H9 (cell line): ENCODE results near the gene ZNF12. TPM values are rescaled to one million over a fixed set of nuclear protein-coding genes. Genes with fewer than 3 reads are reported as not detected.

Experiments used
- DNase-seq: peaks from one replicate; pipeline ENCODE4 v3.0.0-alpha.2; 2017
- H2AFZ ChIP-seq: one replicate; pipeline ENCODE4 v1.6.1; 2013; ENCODE audit warnings: mild to moderate bottlenecking, low read length, control low read depth, moderate library complexity
- H2AK5ac ChIP-seq: 2 replicates; pipeline ENCODE4 v1.6.1; 2013; ENCODE audit warnings: low read length, control low read depth, mixed read lengths; ENCODE audit not compliant: insufficient read length
- H2BK120ac ChIP-seq: one replicate; pipeline ENCODE4 v1.6.1; 2013; ENCODE audit warnings: low read depth, mild to moderate bottlenecking, low read length, control low read depth, inconsistent platforms; ENCODE audit not compliant: poor library complexity, severe bottlenecking
- H2BK12ac ChIP-seq: 2 replicates; pipeline ENCODE4 v1.6.1; 2013; ENCODE audit warnings: low read length, control low read depth, mixed read lengths, low read depth; ENCODE audit not compliant: insufficient read length
- H2BK15ac ChIP-seq: 2 replicates; pipeline ENCODE4 v1.6.1; 2013; ENCODE audit warnings: low read depth, low read length, control low read depth
- H2BK20ac ChIP-seq: one replicate; pipeline ENCODE4 v1.6.1; 2013; ENCODE audit warnings: low read depth, mild to moderate bottlenecking, low read length, control low read depth, inconsistent platforms; ENCODE audit not compliant: poor library complexity, severe bottlenecking
- H2BK5ac ChIP-seq: 2 replicates; pipeline ENCODE4 v1.6.1; 2013; ENCODE audit warnings: low read length, control low read depth, mixed read lengths; ENCODE audit not compliant: insufficient read length
- H3K14ac ChIP-seq: 2 replicates; pipeline ENCODE4 v1.6.1; 2013; ENCODE audit warnings: low read length, control low read depth; ENCODE audit not compliant: insufficient read depth
- H3K18ac ChIP-seq: 2 replicates; pipeline ENCODE4 v1.6.1; 2013; ENCODE audit warnings: low read depth, mild to moderate bottlenecking, mixed read lengths, low read length, control low read depth; ENCODE audit not compliant: insufficient read length
- H3K23ac ChIP-seq: 2 replicates; pipeline ENCODE4 v1.6.1; 2013; ENCODE audit warnings: low read length, control low read depth, mixed read lengths, low read depth; ENCODE audit not compliant: insufficient read length
- H3K23me2 ChIP-seq: 2 replicates; pipeline ENCODE4 v1.6.1; 2013; ENCODE audit warnings: low read depth, mild to moderate bottlenecking, mixed read lengths, low read length, control low read depth; ENCODE audit not compliant: insufficient read length, poor library complexity, severe bottlenecking
- H3K27ac ChIP-seq: 2 replicates; pipeline ENCODE4 v1.5.1; 2013; ENCODE audit warnings: low read length, control low read depth, mixed read lengths, low read depth; ENCODE audit not compliant: insufficient read length
- H3K27me3 ChIP-seq: 2 replicates; pipeline ENCODE4 v1.6.1; 2013; ENCODE audit warnings: low read length, control low read depth, inconsistent platforms; ENCODE audit not compliant: insufficient read depth
- H3K4ac ChIP-seq: 2 replicates; pipeline ENCODE4 v1.6.1; 2013; ENCODE audit warnings: low read depth, mild to moderate bottlenecking, control low read depth, inconsistent platforms, low read length, moderate library complexity
- H3K4me1 ChIP-seq: 2 replicates; pipeline ENCODE4 v1.6.1; 2013; ENCODE audit warnings: low read length, control low read depth, inconsistent platforms; ENCODE audit not compliant: insufficient read depth
- H3K4me2 ChIP-seq: 2 replicates; pipeline ENCODE4 v1.6.1; 2013; ENCODE audit warnings: low read length, control low read depth, mixed read lengths; ENCODE audit not compliant: insufficient read length, insufficient read depth
- H3K56ac ChIP-seq: 2 replicates; pipeline ENCODE4 v1.6.1; 2013; ENCODE audit warnings: low read depth, mild to moderate bottlenecking, mixed read lengths, low read length, control low read depth; ENCODE audit not compliant: insufficient read length
- H3K79me1 ChIP-seq: 2 replicates; pipeline ENCODE4 v1.6.1; 2013; ENCODE audit warnings: low read depth, mild to moderate bottlenecking, moderate library complexity, low read length, control low read depth, inconsistent platforms; ENCODE audit not compliant: insufficient read depth, poor library complexity, severe bottlenecking
- H3K79me2 ChIP-seq: 2 replicates; pipeline ENCODE4 v1.6.1; 2013; ENCODE audit warnings: low read length, control low read depth, inconsistent platforms; ENCODE audit not compliant: insufficient read depth
- H3K9ac ChIP-seq: 2 replicates; pipeline ENCODE4 v1.6.1; 2013; ENCODE audit warnings: low read length, control low read depth, mixed read lengths; ENCODE audit not compliant: insufficient read length; ENCODE audit errors: extremely low read depth
- H3K9me3 ChIP-seq: one replicate; pipeline ENCODE4 v1.6.1; 2013; ENCODE audit warnings: low read depth, low read length, inconsistent platforms; ENCODE audit not compliant: control insufficient read depth
- H3T11ph ChIP-seq: one replicate; pipeline ENCODE4 v1.6.1; 2013; ENCODE audit warnings: mild to moderate bottlenecking, low read length, control low read depth, inconsistent platforms
- H4K20me1 ChIP-seq: one replicate; pipeline ENCODE4 v1.6.1; 2013; ENCODE audit not compliant: control insufficient read depth, insufficient read length, insufficient read depth
- H4K5ac ChIP-seq: 2 replicates; pipeline ENCODE4 v1.6.1; 2013; ENCODE audit warnings: low read depth, mild to moderate bottlenecking, mixed read lengths, low read length, control low read depth; ENCODE audit not compliant: insufficient read length
- H4K8ac ChIP-seq: replicated peaks from 2 replicates; pipeline ENCODE4 v1.6.1; 2013; ENCODE audit warnings: low read length, control low read depth, mixed read lengths, low read depth; ENCODE audit not compliant: insufficient read length
- H4K91ac ChIP-seq: 2 replicates; pipeline ENCODE4 v1.6.1; 2013; ENCODE audit warnings: low read depth, mild to moderate bottlenecking, moderate library complexity, mixed read lengths, low read length, control low read depth; ENCODE audit not compliant: insufficient read length
- H3K27ac Mint-ChIP-seq, 3 experiments: 2 replicates in 2 of 3; 3 replicates in 1 of 3; pipeline ENCODE4 v1.8.0; 2020 to 2021; ENCODE audit warnings: mixed read lengths in 3 of 3, mild to moderate bottlenecking in 1 of 3, moderate library complexity in 1 of 3
- H3K27me3 Mint-ChIP-seq: 2 replicates; pipeline ENCODE4 v1.8.0; 2021; ENCODE audit warnings: low read depth, mild to moderate bottlenecking, moderate library complexity, mixed read lengths
- H3K36me3 Mint-ChIP-seq, 3 experiments: 2 replicates in 2 of 3; 3 replicates in 1 of 3; pipeline ENCODE4 v1.8.0; 2020 to 2021; ENCODE audit warnings: low read depth in 3 of 3, mixed read lengths in 3 of 3; ENCODE audit not compliant: insufficient read depth in 1 of 3
- H3K4me1 Mint-ChIP-seq, 2 experiments: 2 replicates each; pipeline ENCODE4 v1.8.0; 2020; ENCODE audit warnings: mixed read lengths in 2 of 2
- H3K4me3 Mint-ChIP-seq, 2 experiments: 2 replicates in 1 of 2; 3 replicates in 1 of 2; pipeline ENCODE4 v1.8.0; 2020 to 2021; ENCODE audit warnings: mild to moderate bottlenecking in 2 of 2, mixed read lengths in 2 of 2, moderate library complexity in 1 of 2
- H3K9me3 Mint-ChIP-seq, 2 experiments: 2 replicates in 1 of 2; 3 replicates in 1 of 2; pipeline ENCODE4 v1.8.0; 2020; ENCODE audit warnings: mild to moderate bottlenecking in 2 of 2, mixed read lengths in 2 of 2, moderate library complexity in 1 of 2
- CTCF ChIP-seq: fragments of 200-600 bp; sonication (generic); conservative IDR thresholded peaks from 3 replicates; pipeline ENCODE4 v1.8.0; 2021; ENCODE audit warnings: antibody characterized with exemption, mild to moderate bottlenecking
- WGBS: extraction: QIAGEN DNeasy Blood & Tissue Kit; methylation state at CpG from one replicate; pipeline ENCODE4 v1.1.7; 2013; ENCODE audit warnings: missing lambda C conversion rate, low lambda C conversion rate, mixed read lengths; ENCODE audit not compliant: insufficient read length; ENCODE audit errors: extremely low coverage; 5-methylcytosine and 5-hydroxymethylcytosine counted together
- total RNA-seq: library from RNA; stranded (reverse); gene quantifications from 2 replicates; pipeline ENCODE4 v1.2.1, GENCODE V29; 2021

Gene ZNF12
- total RNA-seq, 1 experiment from 2014 or later: 19.1 TPM

- Histone ChIP-seq H2BK120ac (no peak overlapping the region), H3K14ac (no peak overlapping the region), H3K79me1 (no peaks in the 10 kb centered on the region), H3K4me1 (no peaks in the 10 kb centered on the region), H3K4me2 (no peak overlapping the region), H2AFZ (no peak overlapping the region), H2BK5ac (no peak overlapping the region), H3K27me3 (no peaks in the 10 kb centered on the region), H2BK12ac (no peak overlapping the region), H3K27ac (no peak overlapping the region), H3K23ac (no peak overlapping the region), H3K79me2 (no peaks in the 10 kb centered on the region), H2BK20ac (no peak overlapping the region), H4K8ac (no peak overlapping the region), H4K5ac (no peak overlapping the region), H3K18ac (no peak overlapping the region), H3K23me2 (no peaks in the 10 kb centered on the region), H2BK15ac (no peak overlapping the region), H3K9ac (no peak overlapping the region), H3K4ac (no peak overlapping the region), H2AK5ac (no peak overlapping the region), H4K91ac (no peak overlapping the region), H4K20me1 (no peaks in the 10 kb centered on the region), H3K9me3 (no peaks in the 10 kb centered on the region), H3K56ac (no peak overlapping the region), H3T11ph (no peak overlapping the region)
- H3K27ac Mint-ChIP-seq: no peak overlapping the region
- WGBS: no CpG with 5 or more reads among the region's 5 CpGs
- DNase-seq: no peak
- peaks cover 9 to 30% (median 18%) of the 10 kb centered on the region in 3 experiments for H3K36me3 Mint-ChIP-seq
- TF ChIP-seq CTCF: no peak
- no peak overlapping the region for H3K4me3 Mint-ChIP-seq
- no peaks in the 10 kb centered on the region for H3K4me1 Mint-ChIP-seq
- no peaks in the 10 kb centered on the region for H3K27me3 Mint-ChIP-seq
- peaks cover 0 to 4% of the 10 kb centered on the region in 2 experiments; a peak in 1 of 5 replicates for H3K9me3 Mint-ChIP-seq
These were observed 58.0 kb downstream of the ZNF12 start for GRCh38 chr7:6648815-6649104.
